GM13976 (cell line): ENCODE data around the gene CCNB1IP1.
"Not testable (repeated sequence)": the region's sequence is repeated elsewhere in the genome, so short reads cannot be mapped to it uniquely, and the experiment has no call there.

Experiments used
- DNase-seq: peaks from one replicate; pipeline ENCODE4 v3.0.0; 2012; ENCODE audit warnings: low spot score
- in situ Hi-C: fragments of 300-500 bp; cut with MboI; formaldehyde crosslinking; loops from one replicate; pipeline ENCODE4 v1.12.0; 2022; ENCODE audit warnings: low sequenced_read_pairs, mixed read lengths, inconsistent platforms; ENCODE audit not compliant: unreplicated experiment
- TF ChIP-seq, protein P1 (sequence below): IDR thresholded peaks from 2 replicates; pipeline ENCODE4 v1.5.1; 2012; ENCODE audit warnings: borderline replicate concordance, mild to moderate bottlenecking; ENCODE audit not compliant: insufficient read depth; ENCODE audit errors: extremely low read depth, missing control alignments, control extremely low read depth

Gene CCNB1IP1

DNA sequence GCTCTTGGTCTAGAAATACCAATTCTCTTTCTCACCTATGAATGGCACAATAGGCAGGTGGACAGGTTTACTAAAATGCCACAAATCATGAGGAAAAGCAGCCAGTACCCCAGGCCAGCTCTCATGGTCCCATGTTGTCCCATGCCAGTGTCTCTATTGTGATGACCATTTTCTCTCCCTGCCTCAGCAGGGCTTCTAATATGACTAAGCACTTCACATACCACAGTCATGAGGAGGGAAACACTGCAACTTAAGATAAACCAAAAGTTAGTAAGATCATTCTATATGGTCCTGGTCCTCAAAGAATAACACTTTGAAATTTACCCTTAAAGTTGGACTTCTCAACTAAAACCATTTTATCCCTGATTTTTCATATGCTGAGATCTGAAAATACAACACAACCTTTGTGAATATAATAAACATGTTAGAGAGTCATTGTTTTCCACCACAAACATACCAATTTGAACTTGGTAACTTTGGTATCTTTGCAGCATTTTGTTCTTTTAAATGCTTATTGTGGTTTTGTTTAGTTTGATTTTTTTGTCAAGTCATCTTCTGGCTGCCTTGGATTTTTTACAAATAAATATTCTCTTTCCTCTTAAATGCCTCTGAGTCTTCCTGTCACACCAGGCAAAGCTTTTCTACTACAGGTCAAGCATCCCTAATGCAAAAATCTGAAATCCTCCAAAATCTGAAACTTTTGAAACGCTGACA lies 30.9 kb downstream of the CCNB1IP1 start:
- TF ChIP-seq, protein P1, sequence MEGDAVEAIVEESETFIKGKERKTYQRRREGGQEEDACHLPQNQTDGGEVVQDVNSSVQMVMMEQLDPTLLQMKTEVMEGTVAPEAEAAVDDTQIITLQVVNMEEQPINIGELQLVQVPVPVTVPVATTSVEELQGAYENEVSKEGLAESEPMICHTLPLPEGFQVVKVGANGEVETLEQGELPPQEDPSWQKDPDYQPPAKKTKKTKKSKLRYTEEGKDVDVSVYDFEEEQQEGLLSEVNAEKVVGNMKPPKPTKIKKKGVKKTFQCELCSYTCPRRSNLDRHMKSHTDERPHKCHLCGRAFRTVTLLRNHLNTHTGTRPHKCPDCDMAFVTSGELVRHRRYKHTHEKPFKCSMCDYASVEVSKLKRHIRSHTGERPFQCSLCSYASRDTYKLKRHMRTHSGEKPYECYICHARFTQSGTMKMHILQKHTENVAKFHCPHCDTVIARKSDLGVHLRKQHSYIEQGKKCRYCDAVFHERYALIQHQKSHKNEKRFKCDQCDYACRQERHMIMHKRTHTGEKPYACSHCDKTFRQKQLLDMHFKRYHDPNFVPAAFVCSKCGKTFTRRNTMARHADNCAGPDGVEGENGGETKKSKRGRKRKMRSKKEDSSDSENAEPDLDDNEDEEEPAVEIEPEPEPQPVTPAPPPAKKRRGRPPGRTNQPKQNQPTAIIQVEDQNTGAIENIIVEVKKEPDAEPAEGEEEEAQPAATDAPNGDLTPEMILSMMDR, result no peak
- in situ Hi-C loops, result no loop called here
- no peak for DNase-seq

DNA sequence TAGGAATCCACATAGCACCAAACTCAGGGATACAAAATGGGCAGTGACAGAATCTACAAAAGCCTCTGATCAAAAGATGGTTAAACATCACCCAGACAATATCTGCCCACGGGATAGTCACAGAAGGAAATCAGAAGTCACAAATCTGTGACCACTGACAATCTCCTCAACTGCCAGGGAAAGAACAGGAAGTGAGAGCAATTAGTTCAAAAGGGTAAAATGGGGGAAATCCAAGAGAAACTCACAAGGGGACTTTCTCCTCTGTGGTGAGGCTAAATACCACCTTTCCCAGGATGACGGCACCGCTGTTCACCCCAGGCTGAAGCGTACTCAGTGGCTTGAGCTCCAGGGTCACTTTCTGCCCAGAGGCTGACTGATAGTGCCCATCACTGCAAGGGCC lies 38.0 kb downstream of the CCNB1IP1 start:
- TF ChIP-seq, protein P1, result no peak
- in situ Hi-C loops, result no loop called here
- DNase-seq, result peak; percentile 30

DNA sequence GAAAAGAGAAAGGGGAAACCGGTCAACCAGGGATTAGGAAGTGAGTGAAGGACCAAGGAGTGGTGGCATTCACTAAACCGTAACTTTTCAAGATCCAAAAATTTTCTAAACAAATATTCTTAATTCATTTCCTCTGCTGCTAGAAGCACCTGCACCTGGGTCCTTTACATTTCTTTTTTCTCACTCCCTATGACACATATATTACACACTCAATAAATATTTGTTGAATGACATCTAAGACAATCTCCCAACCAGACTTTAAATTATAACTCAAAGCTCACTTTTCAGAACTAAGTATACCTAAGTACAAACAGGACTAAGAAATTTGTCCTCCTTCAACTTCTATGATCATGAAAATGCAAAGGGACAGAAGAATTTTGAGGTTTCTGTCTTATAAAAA lies 38.4 kb downstream of the CCNB1IP1 start:
- in situ Hi-C loops, result no loop called here
- TF ChIP-seq, protein P1, result no peak
- DNase-seq, result no peak

DNA sequence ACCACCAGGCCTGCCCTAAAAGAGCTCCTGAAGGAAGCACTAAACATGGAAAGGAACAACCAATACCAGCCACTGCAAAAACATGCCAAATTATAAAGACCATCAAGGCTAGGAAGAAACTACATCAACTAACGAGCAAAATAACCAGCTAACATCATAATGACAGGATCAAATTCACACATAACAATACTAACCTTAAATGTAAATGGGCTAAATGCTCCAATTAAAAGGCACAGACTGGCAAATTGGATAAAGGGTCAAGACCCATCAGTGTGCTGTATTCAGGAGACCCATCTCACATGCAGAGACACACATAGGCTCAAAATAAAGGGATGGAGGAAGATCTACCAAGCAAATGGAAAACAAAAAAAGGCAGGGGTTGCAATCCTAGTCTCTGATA lies 51.1 kb downstream of the CCNB1IP1 start:
- in situ Hi-C loops, DNase-seq: not testable (repeated sequence)

DNA sequence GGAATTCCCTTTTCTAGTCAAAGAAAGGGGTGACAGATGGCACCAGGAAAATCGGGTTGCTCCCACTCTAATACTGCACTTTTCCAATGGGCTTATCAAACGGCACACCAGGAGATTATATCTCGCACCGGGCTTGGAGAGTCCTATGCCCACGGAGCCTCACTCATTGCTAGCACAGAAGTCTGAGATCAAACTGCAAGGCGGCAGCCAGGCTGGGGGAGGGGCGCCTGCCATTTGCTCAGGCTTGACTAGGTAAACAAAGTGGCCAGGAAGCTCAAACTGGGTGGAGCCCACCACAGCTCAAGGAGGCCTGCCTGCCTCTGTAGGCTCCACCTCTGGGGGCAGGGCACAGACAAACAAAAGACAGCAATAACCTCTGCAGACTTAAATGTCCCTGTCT lies 52.8 kb downstream of the CCNB1IP1 start:
- in situ Hi-C loops, DNase-seq: not testable (repeated sequence)

DNA sequence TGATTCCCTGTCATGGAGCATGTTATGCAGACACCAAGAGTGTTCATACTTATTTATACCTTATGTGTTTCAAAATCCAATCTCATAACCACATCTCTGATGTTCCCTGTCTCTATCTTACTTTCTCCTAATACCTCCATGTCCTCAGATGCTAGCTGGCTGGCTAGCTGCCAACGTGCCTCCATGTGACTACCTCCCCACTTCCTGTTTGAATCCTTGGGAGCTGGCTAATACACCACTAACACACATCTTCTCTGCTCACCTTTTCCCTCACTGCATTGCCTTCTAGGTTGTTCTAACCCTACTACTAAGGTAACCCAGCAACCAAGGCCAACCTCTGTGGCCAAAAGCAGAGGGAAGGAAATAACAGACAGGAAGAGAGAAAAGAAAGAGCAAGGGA lies 54.7 kb downstream of the CCNB1IP1 start:
- in situ Hi-C loops, result no loop called here
- DNase-seq, result no peak
- TF ChIP-seq, protein P1, result no peak

DNA sequence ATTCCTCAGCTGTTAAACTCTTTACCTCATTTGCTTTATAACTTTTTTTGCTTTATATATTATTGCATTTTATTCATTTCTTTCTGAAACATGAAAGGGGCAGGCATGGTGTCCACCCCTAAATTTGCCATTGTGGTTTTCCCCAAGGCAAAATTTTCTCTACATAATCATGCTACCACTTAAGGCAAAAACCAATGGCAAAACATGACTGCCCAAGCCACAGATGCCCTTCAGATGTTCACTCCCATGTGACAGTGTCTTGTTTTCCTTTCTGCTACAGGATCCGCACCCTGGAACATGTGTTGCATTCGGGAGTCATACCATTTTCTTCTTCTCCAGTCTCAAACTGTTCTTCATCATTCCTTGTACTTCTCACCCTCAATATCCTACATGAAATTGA lies 55.7 kb downstream of the CCNB1IP1 start:
- no peak for DNase-seq
- TF ChIP-seq, protein P1, result no peak
- in situ Hi-C loops, result no loop called here

DNA sequence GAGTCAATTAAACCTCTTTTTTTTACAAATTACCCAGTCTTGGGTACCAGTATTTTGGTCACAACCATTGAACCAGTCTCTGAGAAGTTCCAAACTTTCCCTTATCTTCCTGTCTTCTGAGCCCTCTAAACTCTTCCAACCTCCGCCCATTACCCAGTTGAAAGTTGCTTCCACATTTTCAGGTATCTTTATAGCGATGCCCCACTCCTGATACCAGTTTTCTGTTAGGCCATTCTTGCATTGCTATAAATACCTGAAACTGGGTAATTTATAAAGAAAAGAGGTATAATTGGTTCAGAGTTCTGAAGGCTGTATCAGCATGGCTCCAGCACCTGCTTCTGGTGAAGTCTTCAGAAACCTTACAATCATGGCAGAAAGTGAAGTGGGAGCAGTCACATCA lies 59.0 kb downstream of the CCNB1IP1 start:
- DNase-seq, result no peak
- TF ChIP-seq, protein P1, result no peak
- in situ Hi-C loops, result no loop called here

DNA sequence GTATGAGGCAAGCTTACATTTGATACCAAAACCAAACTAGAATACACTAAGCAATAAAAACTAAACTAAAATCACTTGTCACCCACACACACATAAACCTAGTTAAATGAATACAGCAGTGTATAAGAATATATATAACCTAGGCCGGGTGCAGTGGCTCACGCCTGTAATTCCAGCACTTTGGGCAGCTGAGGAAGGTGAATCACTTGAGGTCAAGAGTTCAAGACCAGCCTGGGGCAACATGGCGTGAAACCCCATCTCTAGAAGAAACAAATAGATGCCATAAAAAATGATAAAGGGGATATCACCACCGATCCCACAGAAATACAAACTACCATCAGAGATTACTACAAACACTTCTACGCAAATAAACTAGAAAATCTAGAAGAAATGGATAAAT lies 68.7 kb downstream of the CCNB1IP1 start:
- DNase-seq, in situ Hi-C loops: not testable (repeated sequence)
